Smooth muscle cell (in vitro differentiated cells): ENCODE measurements around the gene MTMR12. TPM values are rescaled to one million over a fixed set of nuclear protein-coding genes. Genes with fewer than 3 reads are reported as not detected.

Experiments
- DNase-seq: peaks from one replicate; lab custom pipeline; 2025; ENCODE audit not compliant: unreplicated experiment; lab: John Stamatoyannopoulos, UW
- H2AFZ ChIP-seq: fragments of 200-600 bp; sonication (generic); 2 replicates; pipeline ENCODE4 v1.6.0; 2016; ENCODE audit warnings: antibody characterized with exemption, low read depth, mild to moderate bottlenecking
- H3F3A ChIP-seq: fragments of 200-600 bp; sonication (generic); 2 replicates; pipeline ENCODE4 v1.6.0; 2017; ENCODE audit warnings: antibody characterized with exemption, low read depth
- H3K27ac ChIP-seq: fragments of 200-600 bp; sonication (generic); 2 replicates; pipeline ENCODE4 v1.5.1; 2016; ENCODE audit warnings: low read depth, mild to moderate bottlenecking
- H3K27me3 ChIP-seq: fragments of 200-600 bp; sonication (generic); 2 replicates; pipeline ENCODE4 v1.6.1; 2016; ENCODE audit warnings: low read depth, mild to moderate bottlenecking
- H3K36me3 ChIP-seq: fragments of 200-600 bp; sonication (generic); 2 replicates; pipeline ENCODE4 v1.5.1; 2016; ENCODE audit warnings: low read depth
- H3K4me1 ChIP-seq: fragments of 200-600 bp; sonication (generic); 2 replicates; pipeline ENCODE4 v1.5.1; 2016; ENCODE audit warnings: low read depth
- H3K4me2 ChIP-seq: fragments of 200-600 bp; sonication (generic); 2 replicates; pipeline ENCODE4 v1.6.0; 2016; ENCODE audit warnings: mild to moderate bottlenecking
- H3K4me3 ChIP-seq: fragments of 200-600 bp; sonication (generic); 2 replicates; pipeline ENCODE4 v1.5.1; 2016; ENCODE audit warnings: mild to moderate bottlenecking
- H3K79me2 ChIP-seq: fragments of 200-600 bp; sonication (generic); 2 replicates; pipeline ENCODE4 v1.6.0; 2016; ENCODE audit warnings: low read depth, mild to moderate bottlenecking
- H3K9ac ChIP-seq: fragments of 200-600 bp; sonication (generic); 2 replicates; pipeline ENCODE4 v1.6.0; 2016; ENCODE audit warnings: low read depth
- H3K9me3 ChIP-seq: fragments of 200-600 bp; sonication (generic); replicated peaks from 2 replicates; pipeline ENCODE4 v1.5.1; 2016; ENCODE audit warnings: low read depth
- H4K20me1 ChIP-seq: fragments of 200-600 bp; sonication (generic); 2 replicates; pipeline ENCODE4 v1.6.0; 2016; ENCODE audit warnings: low read depth
- CTCF ChIP-seq: fragments of 200-600 bp; sonication (generic); IDR thresholded peaks from 2 replicates; pipeline ENCODE4 v1.5.1; 2017; ENCODE audit warnings: borderline replicate concordance, mild to moderate bottlenecking, antibody characterized with exemption; ENCODE audit not compliant: insufficient read depth, poor library complexity, severe bottlenecking
- WGBS: methylation state at CpG from one replicate; pipeline ENCODE4 v1.1.7; 2016; ENCODE audit warnings: low lambda C conversion rate; 5-methylcytosine and 5-hydroxymethylcytosine counted together
- polyA plus RNA-seq: library from polyadenylated mRNA; unstranded; fragments of >200 nt; fragmentation: Nextera tagmentation; extraction: Ambion mirVana; gene quantifications from 2 replicates; pipeline ENCODE4 v1.2.1, GENCODE V29; 2016
- total RNA-seq: library from RNA; depleted of rRNA; stranded (reverse); fragments of >200 nt; gene quantifications from 2 replicates; pipeline ENCODE4 v1.2.3, GENCODE V29; 2014

Gene MTMR12
- total and polyA plus RNA-seq, 2 experiments from 2014 or later, result 4.4 to 8.6 TPM

- Histone ChIP-seq H3K9ac (no peak overlapping the region), H3K36me3 (no peaks in the 10 kb centered on the region), H3F3A (no peaks in the 10 kb centered on the region), H2AFZ (no peak overlapping the region), H3K27me3 (no peaks in the 10 kb centered on the region), H3K4me1 (no peaks in the 10 kb centered on the region), H3K27ac (no peak overlapping the region), H3K4me3 (no peak overlapping the region), H3K9me3 (no peaks in the 10 kb centered on the region), H4K20me1 (peaks cover 68% of the 10 kb centered on the region), H3K4me2 (no peak overlapping the region), H3K79me2 (peaks cover 79% of the 10 kb centered on the region)
- DNase-seq, result no peak
- WGBS, result 97% methylated on average over 6 of the region's 6 CpGs
- TF ChIP-seq CTCF, result no peak
These were observed 9.0 kb downstream of the MTMR12 start for GRCh38 chr5:32303755-32304120.

- Histone ChIP-seq H3K4me3 (no peak overlapping the region), H2AFZ (no peak overlapping the region), H3K9me3 (no peaks in the 10 kb centered on the region), H3K79me2 (peaks cover 76% of the 10 kb centered on the region), H3K4me2 (no peak overlapping the region), H3K36me3 (no peaks in the 10 kb centered on the region), H3K27ac (no peak overlapping the region), H3K9ac (no peak overlapping the region), H4K20me1 (peaks cover 67% of the 10 kb centered on the region), H3F3A (no peaks in the 10 kb centered on the region), H3K27me3 (no peaks in the 10 kb centered on the region), H3K4me1 (no peaks in the 10 kb centered on the region)
- 93% methylated on average over 7 of the region's 7 CpGs for WGBS
- DNase-seq, result no peak
- TF ChIP-seq CTCF, result no peak
These were observed 9.6 kb downstream of the MTMR12 start for GRCh38 chr5:32302835-32303754.

GRCh38 chr5:32301891-32302290, 10.8 kb downstream of the MTMR12 start:
- WGBS, result 90% methylated on average over 2 of the region's 2 CpGs
- DNase-seq, result no peak
- peaks cover 62% of the 10 kb centered on the region for H4K20me1 ChIP-seq
- H2AFZ ChIP-seq, result no peak overlapping the region
- no peak overlapping the region for H3K4me2 ChIP-seq
- H3F3A ChIP-seq, result no peaks in the 10 kb centered on the region
- no peaks in the 10 kb centered on the region for H3K9me3 ChIP-seq
- no peak overlapping the region for H3K9ac ChIP-seq
- no peaks in the 10 kb centered on the region for H3K27me3 ChIP-seq
- H3K79me2 ChIP-seq, result peaks cover 71% of the 10 kb centered on the region
- H3K4me1 ChIP-seq, result no peaks in the 10 kb centered on the region
- H3K4me3 ChIP-seq, result no peak overlapping the region
- no peak overlapping the region for H3K27ac ChIP-seq
- no peaks in the 10 kb centered on the region for H3K36me3 ChIP-seq
- TF ChIP-seq CTCF, result no peak

- Histone ChIP-seq H3K4me2 (no peak overlapping the region), H3K79me2 (peaks cover 56% of the 10 kb centered on the region), H3K36me3 (no peaks in the 10 kb centered on the region), H3K4me3 (no peak overlapping the region), H2AFZ (no peak overlapping the region), H3K27ac (no peak overlapping the region), H3K9ac (no peak overlapping the region), H3K27me3 (no peaks in the 10 kb centered on the region), H4K20me1 (peaks cover 47% of the 10 kb centered on the region), H3F3A (no peaks in the 10 kb centered on the region), H3K9me3 (no peaks in the 10 kb centered on the region), H3K4me1 (no peaks in the 10 kb centered on the region)
- WGBS, result 97% methylated on average over 4 of the region's 4 CpGs
- no peak for TF ChIP-seq CTCF
- DNase-seq, result no peak
These were observed 13.6 kb downstream of the MTMR12 start for GRCh38 chr5:32299059-32299677.
